Thyroid gland (tissue), 4 donors: ENCODE measurements around the gene E2F6.

ENCODE experiments used
- POLR2A ChIP-seq, 2 donors: fragments of 450-650 bp; IDR thresholded peaks; one replicate each; pipeline ENCODE4 v1.6.1; 2017; ENCODE audit warnings: antibody characterized with exemption in 2 of 2, mild to moderate bottlenecking in 2 of 2, moderate library complexity in 1 of 2
- TF ChIP-seq, protein P1 (sequence below), 6 experiments: fragments of 200-600 bp in 3 of 6; fragments of 450-650 bp in 3 of 6; sonication (generic) in 3 of 6; IDR thresholded peaks; one replicate each; pipeline ENCODE4 v1.5.1; 2016 to 2019; ENCODE audit warnings: antibody characterized with exemption in 6 of 6, mild to moderate bottlenecking in 2 of 6, inconsistent platforms in 1 of 6, moderate library complexity in 1 of 6

GRCh38 chr2:11421863-11422490, 44.0 kb downstream of the E2F6 start:
- TF ChIP-seq, protein P1, sequence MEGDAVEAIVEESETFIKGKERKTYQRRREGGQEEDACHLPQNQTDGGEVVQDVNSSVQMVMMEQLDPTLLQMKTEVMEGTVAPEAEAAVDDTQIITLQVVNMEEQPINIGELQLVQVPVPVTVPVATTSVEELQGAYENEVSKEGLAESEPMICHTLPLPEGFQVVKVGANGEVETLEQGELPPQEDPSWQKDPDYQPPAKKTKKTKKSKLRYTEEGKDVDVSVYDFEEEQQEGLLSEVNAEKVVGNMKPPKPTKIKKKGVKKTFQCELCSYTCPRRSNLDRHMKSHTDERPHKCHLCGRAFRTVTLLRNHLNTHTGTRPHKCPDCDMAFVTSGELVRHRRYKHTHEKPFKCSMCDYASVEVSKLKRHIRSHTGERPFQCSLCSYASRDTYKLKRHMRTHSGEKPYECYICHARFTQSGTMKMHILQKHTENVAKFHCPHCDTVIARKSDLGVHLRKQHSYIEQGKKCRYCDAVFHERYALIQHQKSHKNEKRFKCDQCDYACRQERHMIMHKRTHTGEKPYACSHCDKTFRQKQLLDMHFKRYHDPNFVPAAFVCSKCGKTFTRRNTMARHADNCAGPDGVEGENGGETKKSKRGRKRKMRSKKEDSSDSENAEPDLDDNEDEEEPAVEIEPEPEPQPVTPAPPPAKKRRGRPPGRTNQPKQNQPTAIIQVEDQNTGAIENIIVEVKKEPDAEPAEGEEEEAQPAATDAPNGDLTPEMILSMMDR (IDR thresholded peaks at IDR 0.05), result no peak
- TF ChIP-seq POLR2A (IDR thresholded peaks at IDR 0.05), result no peak
